Mesothelial cell of epicardium (in vitro differentiated cells): ENCODE data around the gene BEST3. TPM values are rescaled to one million over a fixed set of nuclear protein-coding genes. Genes with fewer than 3 reads are reported as not detected.

ENCODE experiments used
- DNase-seq, 2 experiments: peaks; one replicate each; pipeline ENCODE4 v3.0.0; 2021; ENCODE audit warnings: low spot score in 2 of 2; ENCODE audit not compliant: unreplicated experiment in 2 of 2
- H3K27ac Mint-ChIP-seq: 2 replicates; pipeline ENCODE4 v1.8.0; 2021; ENCODE audit warnings: mixed read lengths
- H3K27me3 Mint-ChIP-seq: 2 replicates; pipeline ENCODE4 v1.8.0; 2021; ENCODE audit warnings: low read depth, mixed read lengths
- H3K36me3 Mint-ChIP-seq: 2 replicates; pipeline ENCODE4 v1.8.0; 2021; ENCODE audit warnings: mixed read lengths
- H3K4me1 Mint-ChIP-seq: 2 replicates; pipeline ENCODE4 v1.8.0; 2021; ENCODE audit warnings: mixed read lengths
- H3K4me3 Mint-ChIP-seq: 2 replicates; pipeline ENCODE4 v1.8.0; 2021; ENCODE audit warnings: mild to moderate bottlenecking, moderate library complexity, mixed read lengths
- H3K9me3 Mint-ChIP-seq: 2 replicates; pipeline ENCODE4 v1.8.0; 2021; ENCODE audit warnings: mixed read lengths
- total RNA-seq: library from RNA; stranded (reverse); gene quantifications from 3 replicates; pipeline ENCODE4 v1.2.1, GENCODE V29; 2021
- TF ChIP-seq, protein P1 (sequence below): fragments of 200-600 bp; sonication (generic); IDR thresholded peaks from one replicate; pipeline ENCODE4 v1.5.0; 2021; ENCODE audit warnings: antibody characterized with exemption; ENCODE audit not compliant: unreplicated experiment

Gene BEST3
- total RNA-seq, 1 donor from 2014 or later: 0.11 TPM

DNA sequence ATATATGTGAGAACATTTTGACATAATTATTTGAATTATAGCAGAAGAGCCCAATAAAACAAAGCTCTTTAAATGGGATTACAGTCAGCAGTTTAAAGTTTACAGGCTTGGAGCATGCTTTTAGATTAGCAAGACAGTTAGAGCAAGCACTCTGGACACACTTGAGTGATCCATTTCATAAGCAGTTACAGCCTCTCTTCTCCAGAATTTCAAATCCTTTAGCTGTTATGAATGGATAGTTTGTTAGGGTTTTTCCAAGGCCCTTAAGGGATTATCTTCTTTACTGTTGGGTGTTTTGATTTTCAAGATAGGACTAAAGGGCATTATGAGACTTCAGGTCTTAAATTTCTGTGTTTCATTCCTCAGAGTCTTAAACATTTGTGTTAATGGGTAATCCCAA lies 36.3 kb downstream of the BEST3 start:
- H3K4me3 Mint-ChIP-seq: no peak overlapping the region

DNA sequence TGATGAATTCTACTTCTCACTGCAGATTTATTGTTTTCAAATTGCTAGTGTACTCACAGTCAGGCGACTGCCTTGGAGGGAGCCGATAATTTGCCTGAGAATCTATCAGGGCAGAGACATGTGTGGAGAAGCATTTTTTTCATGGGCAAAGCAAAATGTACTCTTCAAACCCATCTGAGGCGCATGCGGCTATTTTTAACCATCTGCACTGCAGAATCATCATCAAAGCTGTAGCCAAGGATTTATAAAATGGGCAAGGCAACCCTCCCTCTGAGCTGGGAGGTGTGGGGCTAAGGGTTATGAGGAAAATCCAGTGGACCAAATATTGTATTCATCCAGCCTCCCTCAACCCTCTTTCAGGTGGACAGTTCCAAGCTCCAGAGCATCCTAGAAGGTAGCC lies 37.7 kb downstream of the BEST3 start:
- Mint-ChIP-seq H3K9me3 (no peaks in the 10 kb centered on the region), H3K4me3 (no peak overlapping the region), H3K36me3 (no peaks in the 10 kb centered on the region), H3K27ac (no peak overlapping the region), H3K27me3 (no peaks in the 10 kb centered on the region), H3K4me1 (peaks cover 16% of the 10 kb centered on the region)
- TF ChIP-seq, protein P1, sequence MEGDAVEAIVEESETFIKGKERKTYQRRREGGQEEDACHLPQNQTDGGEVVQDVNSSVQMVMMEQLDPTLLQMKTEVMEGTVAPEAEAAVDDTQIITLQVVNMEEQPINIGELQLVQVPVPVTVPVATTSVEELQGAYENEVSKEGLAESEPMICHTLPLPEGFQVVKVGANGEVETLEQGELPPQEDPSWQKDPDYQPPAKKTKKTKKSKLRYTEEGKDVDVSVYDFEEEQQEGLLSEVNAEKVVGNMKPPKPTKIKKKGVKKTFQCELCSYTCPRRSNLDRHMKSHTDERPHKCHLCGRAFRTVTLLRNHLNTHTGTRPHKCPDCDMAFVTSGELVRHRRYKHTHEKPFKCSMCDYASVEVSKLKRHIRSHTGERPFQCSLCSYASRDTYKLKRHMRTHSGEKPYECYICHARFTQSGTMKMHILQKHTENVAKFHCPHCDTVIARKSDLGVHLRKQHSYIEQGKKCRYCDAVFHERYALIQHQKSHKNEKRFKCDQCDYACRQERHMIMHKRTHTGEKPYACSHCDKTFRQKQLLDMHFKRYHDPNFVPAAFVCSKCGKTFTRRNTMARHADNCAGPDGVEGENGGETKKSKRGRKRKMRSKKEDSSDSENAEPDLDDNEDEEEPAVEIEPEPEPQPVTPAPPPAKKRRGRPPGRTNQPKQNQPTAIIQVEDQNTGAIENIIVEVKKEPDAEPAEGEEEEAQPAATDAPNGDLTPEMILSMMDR: no peak
- DNase-seq: no peak

More for the DNA sequence above, 36.3 kb downstream of the BEST3 start:
- no peak for DNase-seq
- no peaks in the 10 kb centered on the region for H3K27me3 Mint-ChIP-seq
- TF ChIP-seq, protein P1: no peak
- H3K36me3 Mint-ChIP-seq: no peaks in the 10 kb centered on the region
- no peaks in the 10 kb centered on the region for H3K9me3 Mint-ChIP-seq
- no peak overlapping the region for H3K27ac Mint-ChIP-seq
- peaks cover 9% of the 10 kb centered on the region for H3K4me1 Mint-ChIP-seq

DNA sequence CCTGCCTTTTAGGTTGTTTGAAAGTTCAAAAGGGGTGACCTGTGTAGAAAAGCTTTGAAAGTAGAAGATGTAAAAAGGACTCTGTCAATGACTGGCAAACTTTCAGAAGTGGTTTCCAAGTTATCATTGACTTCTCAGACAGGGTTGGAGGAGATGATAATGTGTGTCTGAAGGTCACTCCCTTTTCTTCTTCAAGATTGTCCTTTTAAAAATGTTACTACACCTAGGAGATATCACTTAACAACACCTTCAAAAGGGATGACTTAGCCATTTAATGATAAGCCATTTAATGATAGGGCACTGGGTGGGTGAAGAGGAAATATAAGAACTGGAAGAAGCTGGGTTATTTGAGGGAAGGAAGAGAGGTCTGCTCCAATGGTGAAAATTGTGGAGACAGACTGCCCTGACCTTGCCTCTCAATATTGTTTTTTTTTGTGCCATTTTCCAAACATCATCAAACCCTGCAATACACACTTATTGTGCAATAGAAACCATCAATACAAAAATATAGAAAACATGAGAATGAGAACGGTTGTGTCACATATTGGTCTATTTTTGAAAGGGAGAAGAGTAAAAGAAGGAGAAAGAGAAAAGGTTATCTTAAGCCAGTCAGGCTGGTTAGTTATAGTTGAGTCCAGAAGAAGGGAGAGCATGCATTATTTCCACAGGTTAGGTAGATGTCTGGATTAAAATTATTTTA lies 38.8 kb downstream of the BEST3 start:
- Mint-ChIP-seq H3K27ac (no peak overlapping the region), H3K9me3 (no peaks in the 10 kb centered on the region)

DNA sequence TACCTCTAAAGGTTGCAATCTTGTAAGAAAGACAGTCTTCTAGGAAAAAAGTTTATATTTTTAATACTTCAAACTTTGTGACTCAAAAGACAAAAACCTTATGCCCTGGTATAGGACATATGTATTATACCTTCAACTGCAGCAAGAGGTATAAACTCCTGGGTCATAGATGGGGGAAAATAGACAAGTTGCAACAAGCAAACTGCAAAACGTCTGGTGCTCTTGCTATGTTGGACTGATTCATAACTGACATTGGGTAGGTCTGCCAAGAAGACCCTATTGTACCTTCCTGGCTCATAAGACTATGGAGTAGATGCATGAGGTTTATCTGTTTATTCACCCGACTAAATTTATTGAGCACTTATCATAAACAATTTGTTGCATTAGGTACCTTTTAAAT lies 40.9 kb downstream of the BEST3 start:
- DNase-seq: no peak
- TF ChIP-seq, protein P1: no peak
- H3K4me1 Mint-ChIP-seq: peaks cover 34% of the 10 kb centered on the region
- no peaks in the 10 kb centered on the region for H3K9me3 Mint-ChIP-seq
- H3K27ac Mint-ChIP-seq: no peak overlapping the region
- H3K36me3 Mint-ChIP-seq: peaks cover 2% of the 10 kb centered on the region
- no peaks in the 10 kb centered on the region for H3K27me3 Mint-ChIP-seq
- H3K4me3 Mint-ChIP-seq: no peak overlapping the region

More for the DNA sequence above, 38.8 kb downstream of the BEST3 start:
- Mint-ChIP-seq H3K4me1 (peaks cover 27% of the 10 kb centered on the region), H3K27me3 (no peaks in the 10 kb centered on the region), H3K36me3 (no peaks in the 10 kb centered on the region), H3K4me3 (no peak overlapping the region)
- no peak for DNase-seq
- TF ChIP-seq, protein P1: no peak

DNA sequence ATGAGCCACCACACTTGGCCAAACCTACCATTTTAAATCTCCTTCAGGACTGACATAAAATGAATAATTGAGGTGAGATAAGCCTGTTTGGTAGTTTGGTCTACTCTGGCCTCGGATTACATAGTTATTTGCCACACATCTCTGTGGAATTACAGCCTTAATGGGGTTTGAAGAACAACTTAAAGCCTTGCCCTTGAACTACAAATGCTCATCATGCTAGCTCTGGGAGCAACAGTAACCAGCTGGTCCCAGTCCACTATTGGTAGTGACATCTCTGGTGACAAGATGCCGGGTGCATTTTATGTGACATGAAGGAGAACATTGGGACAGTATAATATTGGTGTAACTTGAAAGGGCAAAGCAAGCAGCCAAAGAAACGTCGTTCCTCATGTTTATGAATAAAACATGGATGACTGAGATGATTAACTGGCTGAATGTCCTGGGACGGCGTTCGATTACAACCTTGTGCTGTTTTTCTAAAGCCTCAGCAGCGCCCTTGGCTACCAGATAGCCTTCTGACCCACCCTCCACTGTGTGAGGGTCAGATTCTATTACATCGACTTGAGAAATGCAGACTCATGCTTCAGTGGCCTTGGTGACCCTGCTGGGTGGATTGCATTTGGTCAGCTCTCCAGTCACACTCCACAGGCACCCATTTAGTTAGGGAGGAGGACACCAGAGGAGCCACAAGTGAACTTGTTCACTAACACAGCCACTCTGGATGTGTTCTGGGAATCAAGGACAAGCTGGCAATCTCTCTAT lies 41.5 kb downstream of the BEST3 start:
- no peak for DNase-seq
- Mint-ChIP-seq H3K27me3 (no peaks in the 10 kb centered on the region), H3K9me3 (no peaks in the 10 kb centered on the region), H3K27ac (peak overlapping the region; percentile 59), H3K36me3 (peaks cover 2% of the 10 kb centered on the region), H3K4me3 (no peak overlapping the region), H3K4me1 (peaks cover 31% of the 10 kb centered on the region)
- TF ChIP-seq, protein P1: no peak
